ENCODE measurements around the gene MYO1H.

DNA sequence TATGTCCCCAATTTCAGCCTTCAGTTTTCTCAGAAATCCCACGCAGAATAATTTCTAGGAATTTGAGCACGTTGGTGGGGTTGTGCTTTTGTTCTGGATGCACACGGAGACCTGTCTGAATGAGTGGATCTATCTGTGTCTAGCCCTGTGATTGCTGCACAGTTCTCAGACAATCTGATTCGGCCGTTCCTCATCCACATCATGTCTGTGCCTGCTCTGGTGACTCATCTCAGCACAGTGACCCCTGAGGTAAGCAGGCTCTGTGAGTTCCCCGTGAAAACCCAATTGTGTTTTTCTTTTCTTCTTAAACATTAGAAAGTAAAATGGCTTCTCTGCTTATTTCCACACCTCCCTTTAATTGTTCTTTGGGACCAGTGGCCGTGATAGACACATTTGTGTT lies 150.0 kb downstream of the MYO1H start:
- TF ChIP-seq, protein P1, sequence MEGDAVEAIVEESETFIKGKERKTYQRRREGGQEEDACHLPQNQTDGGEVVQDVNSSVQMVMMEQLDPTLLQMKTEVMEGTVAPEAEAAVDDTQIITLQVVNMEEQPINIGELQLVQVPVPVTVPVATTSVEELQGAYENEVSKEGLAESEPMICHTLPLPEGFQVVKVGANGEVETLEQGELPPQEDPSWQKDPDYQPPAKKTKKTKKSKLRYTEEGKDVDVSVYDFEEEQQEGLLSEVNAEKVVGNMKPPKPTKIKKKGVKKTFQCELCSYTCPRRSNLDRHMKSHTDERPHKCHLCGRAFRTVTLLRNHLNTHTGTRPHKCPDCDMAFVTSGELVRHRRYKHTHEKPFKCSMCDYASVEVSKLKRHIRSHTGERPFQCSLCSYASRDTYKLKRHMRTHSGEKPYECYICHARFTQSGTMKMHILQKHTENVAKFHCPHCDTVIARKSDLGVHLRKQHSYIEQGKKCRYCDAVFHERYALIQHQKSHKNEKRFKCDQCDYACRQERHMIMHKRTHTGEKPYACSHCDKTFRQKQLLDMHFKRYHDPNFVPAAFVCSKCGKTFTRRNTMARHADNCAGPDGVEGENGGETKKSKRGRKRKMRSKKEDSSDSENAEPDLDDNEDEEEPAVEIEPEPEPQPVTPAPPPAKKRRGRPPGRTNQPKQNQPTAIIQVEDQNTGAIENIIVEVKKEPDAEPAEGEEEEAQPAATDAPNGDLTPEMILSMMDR (IDR thresholded peaks at IDR 0.05): no peak
- no peak for TF ChIP-seq ZFX (IDR thresholded peaks at IDR 0.05; ENCODE audit: borderline replicate concordance)
